Right lobe of liver (tissue), 4 donors: Measurements from ENCODE around the gene FLOT2.

Experiments
- CTCF ChIP-seq, 4 donors: fragments of 200-600 bp in 3 of 4; fragments of 450-650 bp in 1 of 4; IDR thresholded peaks; one replicate each; pipeline versions ENCODE4 v1.5.1 to v1.8.0; 2016 to 2022; ENCODE audit warnings: antibody characterized with exemption in 4 of 4, mild to moderate bottlenecking in 2 of 4
- POLR2A ChIP-seq: fragments of 450-650 bp; IDR thresholded peaks from one replicate; pipeline ENCODE4 v1.6.1; 2017; ENCODE audit warnings: antibody characterized with exemption, mild to moderate bottlenecking
- donor health status: DM: no; HTN: no; CAD: no.
- donor health status: DM: no; HTN: no; CAD: no.
- donor health status: DM: no; HTN: yes; CAD: no.

GRCh38 chr17:28874750-28875149, 22.8 kb downstream of the FLOT2 start:
- TF ChIP-seq CTCF (IDR thresholded peaks at IDR 0.05) (no peak), POLR2A (no peak)
